Keratinocyte (primary cell): Measurements from ENCODE around the gene ANKZF1.

Source experiments
- EZH2 ChIP-seq: IDR thresholded peaks from one replicate; pipeline ENCODE4 v1.6.1; 2012; ENCODE audit warnings: inconsistent platforms, mild to moderate bottlenecking, low read length, moderate library complexity
- TF ChIP-seq, protein P1 (sequence below), 3 experiments: IDR thresholded peaks in 1 of 3; conservative IDR thresholded peaks in 1 of 3; optimal IDR thresholded peaks in 1 of 3; 2 replicates in 2 of 3; 3 replicates in 1 of 3; pipeline versions ENCODE3 to v1.5.1; 2011; ENCODE audit warnings: low read length in 3 of 3, mild to moderate bottlenecking in 3 of 3, moderate library complexity in 2 of 3, control low read depth in 1 of 3, inconsistent platforms in 1 of 3; ENCODE audit not compliant: insufficient read depth in 2 of 3; ENCODE audit errors: extremely low read depth in 1 of 3

DNA sequence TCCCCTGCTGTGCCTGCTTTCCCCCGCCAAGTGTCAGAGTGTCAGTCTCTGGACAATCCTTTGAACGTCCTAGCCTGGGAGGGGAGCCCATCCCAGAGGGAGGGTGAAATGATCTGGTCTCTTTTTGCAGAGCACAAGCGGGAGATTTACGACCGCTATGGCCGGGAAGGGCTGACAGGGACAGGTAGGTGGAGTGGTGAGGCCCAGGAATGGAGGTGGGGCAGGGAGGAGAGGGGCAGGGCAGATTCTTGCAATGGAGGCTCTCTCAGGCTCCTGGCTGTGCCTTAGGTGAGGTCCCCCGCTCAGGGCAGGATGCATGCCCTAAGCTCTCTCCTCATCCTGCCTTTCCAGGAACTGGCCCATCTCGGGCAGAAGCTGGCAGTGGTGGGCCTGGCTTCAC lies 52.0 kb downstream of the ANKZF1 start:
- no peak for TF ChIP-seq EZH2
- TF ChIP-seq, protein P1, sequence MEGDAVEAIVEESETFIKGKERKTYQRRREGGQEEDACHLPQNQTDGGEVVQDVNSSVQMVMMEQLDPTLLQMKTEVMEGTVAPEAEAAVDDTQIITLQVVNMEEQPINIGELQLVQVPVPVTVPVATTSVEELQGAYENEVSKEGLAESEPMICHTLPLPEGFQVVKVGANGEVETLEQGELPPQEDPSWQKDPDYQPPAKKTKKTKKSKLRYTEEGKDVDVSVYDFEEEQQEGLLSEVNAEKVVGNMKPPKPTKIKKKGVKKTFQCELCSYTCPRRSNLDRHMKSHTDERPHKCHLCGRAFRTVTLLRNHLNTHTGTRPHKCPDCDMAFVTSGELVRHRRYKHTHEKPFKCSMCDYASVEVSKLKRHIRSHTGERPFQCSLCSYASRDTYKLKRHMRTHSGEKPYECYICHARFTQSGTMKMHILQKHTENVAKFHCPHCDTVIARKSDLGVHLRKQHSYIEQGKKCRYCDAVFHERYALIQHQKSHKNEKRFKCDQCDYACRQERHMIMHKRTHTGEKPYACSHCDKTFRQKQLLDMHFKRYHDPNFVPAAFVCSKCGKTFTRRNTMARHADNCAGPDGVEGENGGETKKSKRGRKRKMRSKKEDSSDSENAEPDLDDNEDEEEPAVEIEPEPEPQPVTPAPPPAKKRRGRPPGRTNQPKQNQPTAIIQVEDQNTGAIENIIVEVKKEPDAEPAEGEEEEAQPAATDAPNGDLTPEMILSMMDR (optimal IDR thresholded peaks at IDR 0.05 in 1 of 3, IDR thresholded peaks at IDR 0.05 in 1 of 3, conservative IDR thresholded peaks at IDR 0.05 in 1 of 3; ENCODE audit: extremely low read depth in 1 of 3, insufficient read depth in 2 of 3, low read length in 3 of 3), result no peak
